Spleen (tissue), 11 donors: ENCODE measurements around the gene PGLYRP1. TPM values are rescaled to one million over a fixed set of nuclear protein-coding genes. Genes with fewer than 3 reads are reported as not detected.

Experiments
- DNase-seq: peaks from one replicate; pipeline ENCODE4 v3.0.0-alpha.2; 2020
- H3K27ac ChIP-seq, 8 donors: fragments of 200-600 bp; sonication (generic) in 7 of 8; 1 replicate in 4 of 8; 2 replicates in 4 of 8; pipeline versions ENCODE4 v1.5.0 to v1.8.0; 2016 to 2021; ENCODE audit warnings: inconsistent platforms in 4 of 8, mild to moderate bottlenecking in 4 of 8, moderate library complexity in 1 of 8
- H3K27me3 ChIP-seq, 7 donors: fragments of 200-600 bp; sonication (generic) in 6 of 7; replicated peaks in 1 of 7; 1 replicate in 4 of 7; 2 replicates in 3 of 7; pipeline versions ENCODE4 v1.5.0 to v1.8.0; 2016 to 2021; ENCODE audit warnings: inconsistent platforms in 3 of 7, mild to moderate bottlenecking in 1 of 7
- H3K36me3 ChIP-seq, 6 donors: fragments of 200-600 bp; sonication (generic) in 5 of 6; 1 replicate in 4 of 6; 2 replicates in 2 of 6; pipeline versions ENCODE4 v1.5.0 to v1.8.0; 2016 to 2021; ENCODE audit warnings: inconsistent platforms in 2 of 6
- H3K4me1 ChIP-seq, 6 donors: fragments of 200-600 bp; sonication (generic) in 5 of 6; 1 replicate in 3 of 6; 2 replicates in 3 of 6; pipeline versions ENCODE4 v1.5.0 to v1.8.0; 2016 to 2021; ENCODE audit warnings: inconsistent platforms in 3 of 6
- H3K4me3 ChIP-seq, 8 donors: fragments of 200-600 bp; sonication (generic) in 7 of 8; 1 replicate in 4 of 8; 2 replicates in 4 of 8; pipeline versions ENCODE4 v1.5.0 to v1.8.0; 2016 to 2021; ENCODE audit warnings: inconsistent platforms in 4 of 8, mild to moderate bottlenecking in 4 of 8, moderate library complexity in 2 of 8
- H3K9me3 ChIP-seq, 8 donors: fragments of 200-600 bp; sonication (generic) in 7 of 8; 1 replicate in 4 of 8; 2 replicates in 4 of 8; pipeline versions ENCODE4 v1.5.0 to v1.8.0; 2016 to 2021; ENCODE audit warnings: inconsistent platforms in 4 of 8
- CTCF ChIP-seq, 11 experiments: fragments of 200-600 bp in 7 of 11; fragments of 450-650 bp in 4 of 11; sonication (generic) in 4 of 11; IDR thresholded peaks in 8 of 11; conservative IDR thresholded peaks in 3 of 11; 1 replicate in 7 of 11; 2 replicates in 4 of 11; pipeline versions ENCODE4 v1.4.0 to v1.8.0; 2016 to 2021; ENCODE audit warnings: antibody characterized with exemption in 11 of 11, inconsistent platforms in 4 of 11, mild to moderate bottlenecking in 1 of 11
- POLR2A ChIP-seq, 3 donors: fragments of 450-650 bp; IDR thresholded peaks; one replicate each; pipeline ENCODE4 v1.5.1; 2017; ENCODE audit warnings: antibody characterized with exemption in 3 of 3, mild to moderate bottlenecking in 1 of 3
- POLR2AphosphoS5 ChIP-seq, 3 donors: sonication (generic); formaldehyde crosslinking; IDR thresholded peaks; one replicate each; pipeline ENCODE4 v1.5.1; 2017; ENCODE audit warnings: antibody characterized with exemption in 3 of 3
- WGBS, 5 donors: extraction: QIAGEN DNeasy Blood & Tissue Kit in 3 of 5; methylation state at CpG; one replicate each; pipeline versions ENCODE4 v1.1.5 to v1.1.7; 2013 to 2018; 5-methylcytosine and 5-hydroxymethylcytosine counted together
- intact Hi-C: fragments of 100-400 bp; cut with DNase I; formaldehyde crosslinking; loops from one replicate; pipeline ENCODE4 v1.15.0; 2023; ENCODE audit warnings: low total_unique reads
- polyA plus RNA-seq, 3 donors: library from polyadenylated mRNA; stranded (reverse); fragments of 200-250 nt; gene quantifications; one replicate each; pipeline ENCODE4 v1.2.1, GENCODE V29; 2013
- total RNA-seq, 7 donors: library from RNA; depleted of rRNA in 3 of 7; stranded (reverse); fragments of >200 nt in 3 of 7; fragmentation: NEBNext Ultra II Directional in 4 of 7; extraction: Animal tissue kit (Norgen Biotek cat#: 25700) in 4 of 7; gene quantifications; one replicate each; pipeline versions ENCODE4 v1.1.0 to v1.2.1, GENCODE V29; 2016 to 2021
- donor health status: healthy with polysubstance abuse.
- donor health status: DM: no; HTN: no; CAD: no; lungs with moderate emphysema.
- donor health status: DM: no; HTN: no; CAD: no.
- donor health status: Bipolar disorder and iron deficiency.
- donor health status: healthy.
- donor health status: DM: no; HTN: no; CAD: no.
- donor health status: DM: yes; HTN: yes; CAD: no.

PGLYRP1 gene
- total and polyA plus RNA-seq, 10 donors, result 2.5 to 97.9 (median 13.6) TPM

DNA sequence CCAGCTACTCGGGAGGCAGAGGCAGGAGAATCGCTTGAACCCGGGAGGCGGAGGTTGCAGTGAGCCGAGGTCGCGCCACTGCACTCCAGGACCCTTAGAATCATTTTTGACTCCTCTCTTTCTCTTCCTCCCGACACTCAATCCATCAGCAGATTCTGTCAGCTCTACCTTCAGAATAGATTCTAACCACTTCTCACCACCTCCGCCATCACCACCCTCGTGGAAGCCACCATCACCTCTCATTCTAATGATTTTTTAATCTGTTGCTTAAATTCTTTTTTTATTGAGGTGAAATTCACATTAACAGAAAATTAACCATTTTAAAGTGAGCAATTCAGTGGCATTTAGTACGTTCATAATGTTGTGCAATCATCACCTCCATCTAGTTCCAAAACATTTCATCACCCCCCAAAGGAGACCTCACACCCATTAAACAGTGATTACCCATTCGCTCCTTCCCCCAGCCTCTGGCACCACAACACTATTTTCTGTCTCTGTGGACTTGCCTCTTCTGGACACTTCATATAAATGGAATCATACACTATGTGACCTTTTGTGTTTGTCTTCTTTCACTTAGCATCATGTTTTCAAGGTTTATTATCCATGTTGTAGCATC lies 32.6 kb downstream of the PGLYRP1 start:
- Histone ChIP-seq H3K9me3 (no peaks in the 10 kb centered on the region), H3K36me3 (no peaks in the 10 kb centered on the region), H3K27ac (no peak overlapping the region), H3K27me3 (peaks cover 0 to 30% (median 0%) of the 10 kb centered on the region in 7 donors), H3K4me1 (peaks cover 4 to 10% (median 7%) of the 10 kb centered on the region in 6 donors), H3K4me3 (no peak overlapping the region)
- WGBS, 5 donors, result 85 to 89% (median 86%) methylated on average over 11 to 12 of the region's 12 CpGs
- TF ChIP-seq POLR2A (IDR thresholded peaks at IDR 0.05) (no peak), POLR2AphosphoS5 (IDR thresholded peaks at IDR 0.05) (no peak), CTCF (IDR thresholded peaks at IDR 0.05 in 8 of 11, conservative IDR thresholded peaks at IDR 0.05 in 3 of 11) (no peak)
- intact Hi-C loops, result no loop called here
- DNase-seq, result no peak

DNA sequence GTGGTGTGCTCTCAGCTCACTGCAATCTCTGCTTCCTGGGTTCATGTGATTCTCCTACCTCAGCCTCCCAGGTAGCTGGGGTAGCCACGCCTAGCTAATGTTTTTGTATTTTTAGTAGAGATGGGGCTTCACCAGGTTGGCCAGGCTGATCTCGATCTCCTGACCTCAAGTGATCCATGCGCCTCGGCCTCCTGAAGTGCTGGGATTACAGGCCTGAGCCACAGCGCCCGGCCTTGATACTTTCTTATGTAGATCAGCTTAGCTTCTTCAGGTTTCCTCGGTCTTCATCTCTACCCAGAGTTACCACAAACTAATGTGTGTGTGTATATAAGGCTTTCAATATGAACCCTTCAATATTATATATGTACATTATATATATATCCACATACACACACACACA lies 37.5 kb downstream of the PGLYRP1 start:
- TF ChIP-seq POLR2AphosphoS5 (IDR thresholded peaks at IDR 0.05), result no peak
- TF ChIP-seq POLR2A (IDR thresholded peaks at IDR 0.05), result no peak
- TF ChIP-seq CTCF (IDR thresholded peaks at IDR 0.05 in 8 of 11, conservative IDR thresholded peaks at IDR 0.05 in 3 of 11), result no peak
- WGBS, 5 donors, result 81 to 90% (median 87%) methylated on average over 7 of the region's 7 CpGs

DNA sequence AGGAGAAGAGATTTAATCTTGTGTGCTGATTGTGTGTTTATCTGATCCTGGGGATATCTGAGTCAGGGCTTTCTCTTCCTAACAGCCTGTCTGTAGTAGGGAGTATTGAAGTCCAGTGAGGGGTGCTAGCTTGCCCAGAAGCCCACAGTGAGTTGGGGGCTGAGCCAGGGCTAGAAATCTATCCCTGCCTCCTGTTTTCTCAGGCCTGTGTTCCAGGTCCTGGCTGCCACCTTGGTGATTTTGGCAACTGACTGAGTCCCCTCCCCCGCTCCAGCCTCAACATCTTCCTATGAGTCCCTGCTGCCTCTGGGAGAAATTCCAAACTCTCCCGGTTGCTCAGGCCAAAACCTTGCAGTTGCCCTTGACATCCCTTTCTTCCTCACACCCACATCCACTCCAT lies 41.5 kb downstream of the PGLYRP1 start:
- H3K27ac ChIP-seq, result no peak overlapping the region
- WGBS, 5 donors, result 40 to 64% (median 47%) methylated on average over 2 of the region's 2 CpGs
- H3K36me3 ChIP-seq, result no peaks in the 10 kb centered on the region
- peaks cover 0 to 18% (median 0%) of the 10 kb centered on the region in 7 donors for H3K27me3 ChIP-seq
- intact Hi-C loops, result no loop called here
- TF ChIP-seq POLR2A (IDR thresholded peaks at IDR 0.05) (no peak), POLR2AphosphoS5 (IDR thresholded peaks at IDR 0.05) (no peak), CTCF (IDR thresholded peaks at IDR 0.05 in 8 of 11, conservative IDR thresholded peaks at IDR 0.05 in 3 of 11) (no peak)
- H3K4me3 ChIP-seq, result no peak overlapping the region
- H3K9me3 ChIP-seq, result no peaks in the 10 kb centered on the region
- DNase-seq, result no peak
- no peaks in the 10 kb centered on the region for H3K4me1 ChIP-seq

More for the DNA sequence above, 37.5 kb downstream of the PGLYRP1 start:
- Histone ChIP-seq H3K4me3 (no peak overlapping the region), H3K9me3 (no peaks in the 10 kb centered on the region), H3K27ac (no peak overlapping the region), H3K36me3 (no peaks in the 10 kb centered on the region), H3K4me1 (no peaks in the 10 kb centered on the region), H3K27me3 (peaks cover 0 to 33% (median 0%) of the 10 kb centered on the region in 7 donors)
- DNase-seq, result no peak
- intact Hi-C loops, result no loop called here

- peaks cover 0 to 41% (median 18%) of the 10 kb centered on the region in 7 donors for H3K27me3 ChIP-seq
- WGBS, 5 donors, result 69 to 92% (median 79%) methylated on average over 7 of the region's 7 CpGs
- intact Hi-C loops, result no loop called here
- no peak overlapping the region for H3K27ac ChIP-seq
- peaks cover 0 to 9% (median 6%) of the 10 kb centered on the region in 6 donors for H3K4me1 ChIP-seq
- no peak overlapping the region for H3K4me3 ChIP-seq
- TF ChIP-seq CTCF (IDR thresholded peaks at IDR 0.05 in 8 of 11, conservative IDR thresholded peaks at IDR 0.05 in 3 of 11) (no peak), POLR2AphosphoS5 (IDR thresholded peaks at IDR 0.05) (no peak), POLR2A (IDR thresholded peaks at IDR 0.05) (no peak)
- H3K36me3 ChIP-seq, result no peaks in the 10 kb centered on the region
- no peak for DNase-seq
- no peaks in the 10 kb centered on the region for H3K9me3 ChIP-seq
Measured at GRCh38 chr19:45978156-45978555, 44.7 kb downstream of the PGLYRP1 start.
